ENCODE data around the gene FARS2. TPM values are rescaled to one million over a fixed set of nuclear protein-coding genes. Genes with fewer than 3 reads are reported as not detected.

FARS2 gene
- polyA plus RNA-seq, 4 donors = 13.9 to 21.7 (median 19.6) TPM

DNA sequence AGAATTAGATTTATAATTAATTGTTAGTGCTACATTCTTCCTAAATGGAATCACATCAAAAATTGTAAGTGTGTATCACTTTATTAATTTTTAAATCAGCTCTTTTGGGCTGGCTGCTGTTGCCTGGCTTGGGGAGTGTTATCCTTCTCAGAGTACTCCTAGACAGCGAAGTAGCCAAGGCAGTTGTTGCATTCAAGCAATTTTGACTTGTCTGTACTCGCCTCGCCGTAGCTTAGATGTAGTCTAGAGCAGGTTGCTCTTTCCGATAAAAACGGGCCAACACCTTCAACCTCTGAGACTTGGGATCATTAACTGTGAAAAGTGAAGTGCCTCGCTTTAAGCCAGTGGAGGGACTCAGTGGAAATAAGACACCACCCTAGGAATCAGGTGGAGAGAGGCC lies 151.3 kb downstream of the FARS2 start:
- no peak for DNase-seq (ENCODE audit: low read depth in 4 of 4, low spot score in 3 of 4)

DNA sequence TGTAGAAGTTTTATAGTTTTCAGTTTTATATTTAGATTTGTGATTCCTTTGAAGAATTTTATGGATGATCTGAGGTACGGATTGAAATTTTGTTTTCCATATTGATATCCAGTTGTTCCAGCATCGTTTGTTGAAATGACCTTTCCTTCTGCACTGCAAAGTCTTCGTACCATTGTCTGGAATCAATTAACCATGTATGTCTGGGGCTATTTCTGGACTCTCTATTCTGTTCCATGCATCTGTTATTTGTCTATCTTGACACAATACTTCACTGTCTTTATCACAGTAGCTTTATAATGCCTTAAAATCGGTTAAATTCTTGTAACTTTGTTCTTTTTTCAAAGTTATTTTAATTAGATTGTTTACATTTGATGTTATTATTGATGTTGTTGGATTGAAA lies 154.9 kb downstream of the FARS2 start:
- DNase-seq (ENCODE audit: low read depth in 4 of 4, low spot score in 3 of 4) = no peak

DNA sequence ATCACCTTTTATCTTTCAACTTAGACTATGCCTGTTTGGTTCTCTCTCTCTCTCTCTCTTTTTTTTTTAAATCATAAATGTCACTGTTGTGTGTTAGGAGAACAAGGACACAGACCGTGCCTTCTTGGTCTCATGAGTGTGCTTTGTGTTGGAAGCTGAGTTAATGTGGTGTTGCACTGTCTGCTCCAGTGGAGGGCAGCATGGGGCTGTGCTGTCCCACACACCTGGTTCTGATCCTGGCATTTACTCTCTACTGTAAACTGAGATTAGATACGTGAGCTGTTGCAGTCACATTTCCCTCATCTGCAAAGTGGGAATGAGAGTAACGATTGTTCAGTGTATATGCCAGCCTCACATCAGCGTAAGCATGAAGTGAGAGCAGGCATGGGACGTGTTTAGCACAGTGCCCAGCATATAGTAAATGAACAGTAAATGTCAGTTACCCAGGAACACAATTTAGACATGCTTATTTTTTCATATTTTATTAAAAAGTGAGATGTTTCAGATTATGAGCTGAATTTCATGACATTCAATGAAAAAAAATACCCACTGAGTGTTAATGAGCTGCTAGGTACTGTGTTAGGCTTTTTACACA lies 161.1 kb downstream of the FARS2 start:
- no peak for DNase-seq (ENCODE audit: low read depth in 4 of 4, low spot score in 3 of 4)

DNA sequence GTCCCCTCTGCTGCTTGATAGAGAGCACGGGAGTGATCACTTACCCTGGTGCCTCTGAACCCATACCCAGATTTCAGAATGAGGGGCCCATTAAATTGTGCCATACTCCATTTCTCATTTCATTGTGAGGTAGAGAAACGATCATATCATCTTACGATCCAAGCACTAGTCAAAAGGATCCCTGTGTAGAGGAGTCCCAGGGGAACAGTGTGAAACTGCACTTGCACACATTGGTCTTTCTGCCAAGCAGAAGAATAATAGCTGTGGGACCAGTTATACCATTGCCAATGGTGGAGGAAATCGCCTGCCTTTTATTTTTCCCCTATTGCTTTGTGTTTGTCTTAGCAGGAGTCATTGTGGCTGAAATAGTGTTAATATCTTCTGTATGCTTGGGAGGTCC lies 161.9 kb downstream of the FARS2 start:
- DNase-seq (ENCODE audit: low read depth in 4 of 4, low spot score in 3 of 4) = no peak

DNA sequence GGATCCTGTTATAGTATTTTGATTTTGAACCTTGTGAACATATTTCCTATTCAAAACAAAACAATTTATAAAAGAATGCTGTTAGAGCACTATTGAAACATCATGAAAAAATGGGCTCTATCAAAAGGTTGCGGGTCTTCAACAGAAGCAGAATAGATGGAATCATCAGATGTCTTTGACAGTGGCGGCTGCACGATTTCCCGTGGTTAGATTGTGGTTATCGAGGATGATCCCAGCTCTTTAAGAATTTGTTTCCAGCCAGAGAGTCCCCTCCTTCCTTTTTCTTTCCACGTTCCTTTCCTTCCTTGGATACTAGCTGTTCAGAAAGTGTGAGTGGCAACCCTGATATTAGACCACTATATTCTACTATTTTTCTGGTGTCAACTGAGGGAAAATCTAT lies 163.4 kb downstream of the FARS2 start:
- no peak for DNase-seq (ENCODE audit: low read depth in 4 of 4, low spot score in 3 of 4)

DNA sequence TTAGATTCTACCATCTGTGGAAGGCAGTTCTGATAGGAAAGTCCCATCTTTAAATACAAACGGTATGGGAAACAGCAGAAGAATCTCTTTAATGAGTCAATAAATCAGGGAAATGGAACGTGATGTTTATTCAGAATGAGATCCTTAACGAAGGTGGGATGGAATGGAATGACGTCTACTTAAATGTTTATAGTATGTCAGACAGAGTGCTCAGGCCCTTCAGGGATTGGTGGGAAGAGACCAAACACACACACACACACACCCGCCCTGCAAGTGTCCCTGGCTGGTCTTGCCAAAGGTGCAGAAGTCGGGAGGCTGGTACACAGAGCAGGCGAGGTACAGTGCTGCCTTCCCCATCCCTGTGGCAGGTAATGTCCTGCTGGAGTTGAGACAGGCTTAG lies 164.0 kb downstream of the FARS2 start:
- DNase-seq (ENCODE audit: low read depth in 4 of 4, low spot score in 3 of 4) = no peak

DNA sequence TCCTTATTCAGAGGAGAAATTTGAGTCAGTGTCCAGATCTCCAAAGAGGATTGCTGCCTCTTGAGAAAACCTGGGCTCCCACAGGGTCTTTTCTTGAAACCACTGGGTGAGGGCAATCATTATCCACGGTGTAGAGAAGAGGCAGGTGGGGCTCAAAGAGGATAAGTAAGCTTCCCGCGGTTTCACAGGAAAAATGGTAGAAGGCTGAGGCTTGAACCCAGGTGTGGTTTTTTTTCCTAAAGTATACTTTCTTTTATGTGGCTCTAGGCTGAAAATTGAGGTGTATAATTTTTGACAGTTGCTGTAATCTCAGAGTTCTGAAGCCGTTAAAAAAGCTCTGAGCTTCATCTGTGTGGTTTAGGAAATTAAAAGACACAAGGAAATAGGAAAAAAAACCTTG lies 164.5 kb downstream of the FARS2 start:
- DNase-seq (ENCODE audit: low read depth in 4 of 4, low spot score in 3 of 4) = no peak

DNA sequence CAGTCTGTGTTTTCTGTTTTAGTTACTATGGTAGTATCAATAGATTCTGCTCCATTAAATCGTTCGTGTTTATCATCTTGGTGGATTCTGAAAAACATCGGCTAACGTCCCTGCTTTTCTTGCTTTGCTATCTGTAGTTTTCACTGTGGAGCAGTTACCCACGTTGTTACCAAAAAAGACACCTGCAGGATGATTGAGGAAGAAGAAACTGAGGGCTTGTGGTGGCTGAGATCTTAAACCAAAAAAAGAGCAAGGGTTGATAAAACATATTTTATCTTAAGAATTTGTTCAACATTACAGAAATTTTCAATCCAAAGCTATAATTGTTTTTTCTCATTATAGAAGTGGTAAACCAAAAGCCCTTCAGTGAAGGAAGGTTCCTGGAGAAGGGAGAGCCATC lies 166.3 kb downstream of the FARS2 start:
- no peak for DNase-seq (ENCODE audit: low read depth in 4 of 4, low spot score in 3 of 4)

DNA sequence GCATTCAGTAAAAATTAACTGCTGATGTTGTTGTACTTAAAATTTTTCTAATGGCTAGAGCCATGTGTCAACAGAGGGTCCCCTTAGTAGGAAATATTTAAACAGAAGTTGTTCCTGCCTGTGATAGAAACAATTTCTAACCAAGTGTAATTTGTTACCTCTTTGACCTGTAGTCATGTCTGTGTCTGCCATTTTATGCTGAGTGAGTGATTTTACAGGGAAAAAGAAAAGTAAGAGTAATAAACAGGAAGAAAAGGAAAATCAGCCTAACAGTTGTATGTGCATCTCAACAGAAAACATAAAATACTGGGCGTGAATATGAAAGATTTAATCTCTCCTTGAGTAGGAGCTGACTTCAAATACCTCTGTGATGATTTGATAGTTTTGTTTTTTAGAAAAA lies 172.0 kb downstream of the FARS2 start:
- no peak for DNase-seq (ENCODE audit: low read depth in 4 of 4, low spot score in 3 of 4)

DNA sequence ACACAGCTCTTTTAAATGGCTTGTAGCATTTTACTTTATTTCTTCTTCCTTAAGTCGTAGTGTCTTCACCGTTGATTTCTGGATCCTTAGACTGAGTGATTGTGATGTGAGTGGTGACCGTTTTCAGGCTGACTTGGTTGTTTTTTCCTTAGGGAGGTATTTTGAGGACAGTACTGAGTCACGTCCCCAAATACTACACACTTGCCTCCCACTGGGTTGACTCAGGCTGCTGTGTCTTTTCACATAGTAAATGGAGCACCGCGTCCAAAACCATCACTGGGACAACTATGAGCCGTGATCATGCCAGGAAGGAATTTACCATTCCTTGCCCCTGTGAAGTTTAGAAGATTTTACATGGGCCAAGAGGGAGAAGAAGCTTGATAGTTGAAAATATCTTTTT lies 174.1 kb downstream of the FARS2 start:
- DNase-seq (ENCODE audit: low read depth in 4 of 4, low spot score in 3 of 4) = no peak

DNA sequence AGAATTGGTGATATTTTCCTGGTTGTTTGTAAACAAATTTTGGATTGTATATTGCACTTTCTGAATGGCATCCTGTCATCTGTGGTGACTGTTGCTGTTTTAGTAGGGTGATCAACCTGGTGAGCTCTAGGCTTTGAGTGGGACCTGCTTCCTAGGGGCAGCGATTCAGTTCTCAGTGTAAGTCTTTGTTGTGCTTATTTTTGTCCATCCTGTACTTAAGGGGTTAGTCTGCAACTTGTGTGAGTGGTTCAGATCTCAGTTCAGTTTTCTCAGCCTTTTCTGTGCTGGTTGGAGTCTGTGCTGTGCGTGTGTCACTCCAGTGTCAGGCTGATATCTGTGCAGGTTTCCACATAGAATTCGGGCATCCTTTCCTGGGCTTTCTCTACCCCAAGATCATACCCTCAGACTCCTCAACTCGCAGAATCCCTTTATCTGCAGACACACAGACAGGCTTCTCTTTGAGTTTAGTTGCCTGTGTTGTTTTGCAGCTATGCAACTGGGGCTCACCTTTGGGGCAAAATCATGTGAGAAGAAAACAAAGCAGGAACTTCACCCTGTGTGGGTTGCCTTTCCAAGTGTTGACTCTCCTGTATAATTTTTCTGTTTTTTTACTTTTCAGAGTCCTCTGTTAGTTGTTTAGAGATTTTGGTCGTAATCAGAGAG lies 177.7 kb downstream of the FARS2 start:
- DNase-seq (ENCODE audit: low read depth in 4 of 4, low spot score in 3 of 4) = no peak

DNA sequence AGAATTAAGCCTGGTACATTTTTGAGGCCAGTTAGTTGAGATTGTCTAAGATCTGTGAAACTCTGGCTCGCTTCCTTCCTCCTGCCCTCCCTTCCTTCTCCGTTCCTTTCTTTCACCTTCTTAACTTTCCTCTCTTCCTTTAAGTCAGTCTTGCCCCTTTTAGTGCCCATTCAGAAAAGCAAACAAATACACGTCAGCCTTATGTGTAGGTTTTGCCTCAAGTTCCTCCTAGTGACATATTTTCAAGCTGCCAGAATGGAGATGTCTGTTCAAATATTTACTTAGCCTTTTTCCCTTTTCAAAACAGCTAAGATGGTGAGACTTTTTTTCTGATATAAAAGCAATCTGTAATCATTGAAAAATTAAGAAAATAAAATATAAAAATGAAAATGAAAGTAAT lies 178.4 kb downstream of the FARS2 start:
- no peak for DNase-seq (ENCODE audit: low read depth in 4 of 4, low spot score in 3 of 4)

DNA sequence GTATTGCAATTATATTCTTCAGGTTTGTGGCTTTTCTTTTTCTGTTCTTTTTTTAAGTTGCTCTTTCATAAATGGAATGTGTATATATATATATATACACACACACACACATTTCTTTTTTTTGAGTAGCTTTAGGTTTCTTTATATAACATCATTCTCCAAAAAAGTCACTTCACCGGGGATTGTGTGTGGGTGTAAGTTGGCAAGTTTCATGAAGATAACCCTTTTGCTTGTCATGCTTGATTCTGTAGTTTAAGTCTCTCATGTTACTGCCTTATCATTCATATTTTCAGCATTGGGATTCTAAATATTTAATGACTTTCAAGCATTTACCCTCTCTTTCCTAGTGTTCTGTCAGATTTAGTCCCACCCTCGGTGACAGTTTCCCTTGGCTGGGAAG lies 181.0 kb downstream of the FARS2 start:
- no peak for DNase-seq (ENCODE audit: low read depth in 4 of 4, low spot score in 3 of 4)

DNA sequence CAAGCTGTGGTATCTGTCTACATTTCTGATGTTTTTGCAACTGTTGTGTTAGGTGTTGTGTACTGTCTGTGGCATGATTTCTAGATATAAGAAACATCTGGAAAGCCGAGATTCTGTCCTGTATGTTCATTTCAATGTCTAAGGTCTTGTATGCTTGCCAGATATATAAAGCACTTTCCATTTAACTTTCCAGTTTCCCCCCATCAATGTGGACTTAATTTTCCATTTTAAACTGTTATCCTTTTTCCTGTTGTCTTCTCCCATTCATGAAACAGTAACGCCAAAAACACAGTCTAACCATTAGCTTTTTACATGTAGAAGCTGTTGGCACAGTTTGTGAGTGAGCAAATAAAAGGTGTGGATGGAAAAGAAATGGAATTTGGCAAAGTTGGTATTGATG lies 181.6 kb downstream of the FARS2 start:
- DNase-seq (ENCODE audit: low read depth in 4 of 4, low spot score in 3 of 4) = no peak

DNA sequence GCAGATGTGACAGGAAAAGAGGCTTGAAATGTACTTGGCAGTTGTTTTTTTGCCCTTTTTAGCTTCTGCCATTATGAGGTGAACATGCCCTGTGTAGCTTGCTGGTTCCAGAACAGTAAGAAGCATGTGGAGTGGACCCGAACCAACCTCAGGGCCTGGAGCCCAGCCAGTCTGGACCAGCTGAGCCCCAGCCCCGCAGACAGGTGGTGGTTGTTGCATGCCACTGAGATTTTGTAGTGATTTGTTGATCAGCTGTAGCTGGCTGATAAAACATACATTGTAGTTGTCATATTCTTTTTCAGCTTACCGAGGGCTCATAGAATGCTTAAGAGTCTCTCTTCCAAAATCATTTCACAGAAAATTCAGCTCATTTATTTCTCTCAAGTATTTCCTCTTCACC lies 182.2 kb downstream of the FARS2 start:
- DNase-seq (ENCODE audit: low read depth in 4 of 4, low spot score in 3 of 4) = no peak

DNA sequence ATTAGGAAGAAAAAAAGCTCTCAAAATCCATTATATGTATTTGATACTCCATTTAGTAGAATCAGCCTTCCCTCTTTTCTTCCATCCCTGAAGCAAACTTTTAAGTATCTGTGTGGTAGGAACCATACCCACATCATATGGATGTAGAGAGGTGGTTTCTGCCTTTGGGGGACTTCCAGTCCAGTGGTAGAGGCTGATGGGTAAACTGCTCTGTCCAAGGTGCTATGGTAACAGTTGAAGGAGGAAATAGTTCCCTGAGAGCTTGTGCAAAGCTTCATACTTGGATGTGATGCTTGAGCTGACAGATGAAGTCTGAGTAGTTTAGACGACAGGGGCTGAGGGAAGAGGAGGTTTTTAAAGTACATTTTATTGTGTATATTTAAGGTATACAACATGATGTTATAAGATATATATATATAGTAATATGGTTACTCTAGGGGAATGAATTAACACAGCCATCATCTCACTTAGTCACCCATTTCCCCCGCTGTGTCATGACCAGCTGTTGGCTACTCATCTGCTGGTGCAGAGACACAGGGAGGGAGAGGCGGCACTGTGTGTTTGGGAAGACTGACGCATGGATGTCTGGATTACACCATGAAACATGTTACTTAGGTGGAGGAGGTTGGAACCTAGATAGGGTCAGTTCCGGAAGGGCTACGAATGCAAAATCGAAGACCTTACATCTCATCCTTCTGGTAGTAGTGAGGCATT lies 185.2 kb downstream of the FARS2 start:
- DNase-seq (ENCODE audit: low read depth in 4 of 4, low spot score in 3 of 4) = no peak

DNA sequence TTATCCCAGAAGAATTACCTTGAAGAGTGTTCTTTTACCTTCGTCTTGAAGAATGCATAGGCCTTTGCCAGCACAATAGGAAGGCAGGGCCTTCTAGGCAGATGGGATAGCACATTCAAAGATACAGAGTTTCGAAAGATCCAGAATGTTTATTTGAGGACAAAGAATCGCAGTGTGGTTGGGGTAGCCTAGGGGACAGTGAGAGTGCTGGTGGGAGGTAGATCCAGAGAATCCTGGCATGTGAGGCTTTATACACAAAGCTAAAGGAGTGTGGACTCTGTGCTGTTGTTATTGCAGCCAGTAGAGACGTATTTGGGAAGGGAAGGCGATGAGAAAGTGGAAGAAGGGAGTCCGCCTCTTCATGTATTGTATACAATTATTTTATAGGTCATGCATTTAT lies 186.6 kb downstream of the FARS2 start:
- DNase-seq (ENCODE audit: low read depth in 4 of 4, low spot score in 3 of 4) = no peak

DNA sequence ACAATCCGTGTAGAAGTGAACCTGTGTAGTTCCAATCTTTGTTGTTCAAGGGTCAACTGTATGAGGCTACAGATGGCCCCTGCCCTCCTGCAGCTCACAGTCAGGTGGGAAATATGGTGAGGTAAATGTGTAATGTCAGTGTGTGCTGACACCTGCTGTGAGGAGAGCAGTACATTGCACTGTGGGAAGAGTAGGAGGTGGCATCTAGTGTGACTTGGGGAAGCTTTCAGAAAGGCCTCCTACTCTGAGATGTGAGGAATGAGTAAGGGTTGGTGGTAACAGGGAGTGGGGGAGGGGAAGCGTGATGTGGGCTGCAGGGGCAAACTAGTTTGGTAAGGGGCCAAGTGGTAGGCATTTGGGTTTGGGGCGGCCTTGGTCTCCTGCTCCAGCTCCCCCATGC lies 188.8 kb downstream of the FARS2 start:
- DNase-seq (ENCODE audit: low read depth in 4 of 4, low spot score in 3 of 4) = no peak

DNA sequence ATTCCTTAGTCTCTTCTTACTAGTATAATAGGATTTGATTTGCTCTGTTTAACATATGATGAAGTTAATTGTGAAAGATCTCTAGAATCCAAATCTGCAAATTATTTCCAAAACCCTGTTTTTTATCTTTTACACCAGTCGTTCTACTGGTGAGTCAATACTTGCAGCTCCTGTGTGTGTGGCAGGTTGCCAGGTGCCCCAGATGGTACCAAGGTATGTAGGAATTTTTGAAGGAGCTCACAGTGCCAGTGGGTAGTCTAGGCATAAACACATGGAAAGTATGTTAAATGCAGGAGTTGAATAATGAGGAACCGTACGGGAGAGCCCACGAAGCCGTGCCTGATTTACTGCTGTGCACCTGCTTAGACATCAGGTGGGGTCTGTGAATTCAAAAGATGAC lies 192.2 kb downstream of the FARS2 start:
- no peak for DNase-seq (ENCODE audit: low read depth in 4 of 4, low spot score in 3 of 4)

DNA sequence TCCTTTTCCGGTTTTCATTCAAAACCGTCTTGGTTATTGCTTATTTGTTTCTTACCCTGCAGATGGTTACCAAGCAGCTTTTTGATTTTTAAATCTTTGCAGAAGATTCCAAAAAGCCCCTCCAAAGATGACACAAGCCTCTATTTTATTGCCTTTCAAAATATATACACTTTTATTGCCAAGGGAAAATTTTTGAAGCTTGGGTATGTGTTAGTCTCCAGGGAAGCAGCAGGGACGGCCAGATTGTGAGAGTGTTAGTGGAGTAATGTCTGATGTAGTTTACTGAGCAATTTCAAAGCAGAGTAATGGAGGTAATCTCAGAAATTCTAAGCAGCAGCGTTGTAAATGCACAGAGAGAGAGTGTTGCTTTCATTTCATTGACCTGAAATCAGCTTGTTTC lies 193.8 kb downstream of the FARS2 start:
- no peak for DNase-seq (ENCODE audit: low read depth in 4 of 4, low spot score in 3 of 4)

DNA sequence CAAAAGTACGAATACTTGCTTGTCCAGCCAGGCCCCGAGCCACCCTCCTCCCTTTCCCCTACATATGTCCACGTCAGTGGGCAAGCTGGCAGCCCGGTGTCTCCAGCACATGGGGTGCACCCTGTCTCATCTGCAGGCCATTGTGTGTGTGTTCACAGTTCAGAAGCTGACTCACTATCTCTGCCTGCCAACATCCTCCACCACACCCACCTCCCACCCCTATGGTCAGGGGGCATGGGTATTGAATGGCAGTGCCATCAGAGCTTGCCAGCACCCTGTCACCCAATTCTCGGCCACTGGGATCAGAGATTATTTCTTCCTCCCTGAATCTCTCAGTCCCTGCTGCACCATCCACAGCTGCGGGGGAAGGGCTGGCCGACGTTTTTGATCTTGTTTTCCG lies 195.7 kb downstream of the FARS2 start:
- DNase-seq (ENCODE audit: low read depth in 4 of 4, low spot score in 3 of 4) = no peak

DNA sequence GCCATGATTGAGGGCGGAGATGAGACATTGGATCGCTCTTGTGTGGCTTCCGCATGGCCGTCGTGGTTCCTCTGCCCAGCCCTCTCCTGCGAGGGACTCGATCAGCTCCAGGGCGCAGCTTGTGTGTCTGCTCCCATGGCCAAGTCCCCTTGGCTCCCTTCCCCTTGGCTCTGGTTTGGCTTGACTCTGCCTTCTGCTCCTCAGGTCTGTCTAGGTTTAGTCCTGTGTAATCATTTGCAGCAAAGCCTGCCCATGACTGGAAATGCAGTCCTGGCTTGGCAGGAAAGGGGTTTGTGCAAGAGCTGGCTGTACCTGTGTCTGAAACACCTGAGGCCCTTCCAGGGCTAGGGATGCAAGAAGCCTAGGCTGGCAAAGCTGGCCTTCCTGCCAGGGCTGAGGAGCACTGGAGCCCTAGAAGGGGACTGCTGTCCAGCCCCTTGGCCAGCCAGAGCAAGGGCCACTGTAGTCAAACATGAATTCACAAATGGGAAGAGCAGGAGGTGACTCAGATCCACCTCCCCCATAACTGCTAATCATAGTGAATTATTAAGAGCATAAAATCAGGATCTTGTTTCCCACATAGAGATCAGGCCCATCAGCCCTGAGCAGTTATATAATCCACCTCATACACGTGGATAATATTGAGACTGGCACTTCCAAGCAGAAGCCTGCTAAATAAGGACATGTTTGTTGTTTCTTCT lies 196.8 kb downstream of the FARS2 start:
- no peak for DNase-seq (ENCODE audit: low read depth in 4 of 4, low spot score in 3 of 4)
